Measurements from ENCODE around the gene CRACR2B.

Gene CRACR2B

GRCh38 chr11:811446-812245 is 16.1 kb upstream of the CRACR2B start:
- DNase-seq = no peak

GRCh38 chr11:812390-812789 is 15.3 kb upstream of the CRACR2B start:
- DNase-seq = no peak

DNA sequence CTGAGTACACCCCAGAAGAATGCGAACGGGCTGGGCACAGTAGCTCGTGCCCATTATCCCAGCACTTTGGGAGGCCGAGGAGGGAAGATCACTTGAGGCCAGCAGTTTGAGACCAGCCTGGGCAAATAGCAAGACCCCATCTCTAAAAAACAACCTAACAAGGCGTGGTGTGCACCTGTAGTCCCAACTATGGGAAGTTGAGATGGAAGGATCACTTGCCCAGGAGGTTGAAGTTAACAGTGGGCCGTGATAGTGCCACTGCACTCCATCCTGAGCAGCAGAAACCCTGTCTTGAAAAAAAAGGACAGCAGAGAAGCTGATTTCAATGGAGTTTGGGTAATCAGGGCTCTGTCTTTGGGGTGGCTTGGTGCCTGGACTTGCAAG is 14.7 kb upstream of the CRACR2B start:
- no peak for DNase-seq

- DNase-seq = no peak
Measured at GRCh38 chr11:813456-814096, 14.1 kb upstream of the CRACR2B start.

DNA sequence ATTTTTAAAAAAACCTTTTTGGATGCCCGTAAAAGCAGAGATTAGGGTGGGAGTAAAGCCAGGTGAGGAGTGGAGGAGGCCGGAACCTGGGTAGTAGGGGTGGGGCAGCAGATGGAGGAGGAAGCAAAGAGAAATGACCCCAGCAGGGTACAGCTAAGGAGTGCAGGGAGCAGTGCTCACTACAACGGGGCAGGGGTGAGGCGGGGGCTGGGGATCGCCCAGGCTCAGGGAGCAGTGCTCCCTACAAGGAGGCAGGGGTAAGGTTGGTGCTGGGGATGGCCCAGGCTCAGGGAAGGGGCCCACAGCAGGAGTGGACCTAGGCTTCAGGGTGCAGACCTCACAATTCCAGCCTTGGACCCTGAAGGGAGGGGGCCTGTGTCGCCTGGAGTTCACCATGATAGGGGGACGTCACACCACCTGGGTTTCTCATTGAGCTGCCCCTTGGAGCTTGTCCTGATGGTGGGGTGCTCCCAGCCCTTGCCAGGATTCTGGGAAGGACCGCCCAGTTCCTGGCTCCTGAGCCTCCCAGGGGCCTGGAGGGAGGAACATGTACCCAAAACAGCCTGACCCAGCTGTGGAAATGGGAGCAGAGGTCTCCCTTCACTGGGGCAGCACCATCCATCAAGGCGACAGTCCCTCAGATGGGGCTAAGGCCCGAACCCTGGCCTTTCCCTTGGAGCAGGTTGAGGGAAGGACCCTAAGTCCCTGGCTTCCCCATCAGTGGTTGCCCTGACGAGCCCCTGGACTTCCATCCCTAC is 11.9 kb upstream of the CRACR2B start:
- DNase-seq = no peak

- DNase-seq = no peak
Measured at GRCh38 chr11:816433-816779, 11.3 kb upstream of the CRACR2B start.

DNA sequence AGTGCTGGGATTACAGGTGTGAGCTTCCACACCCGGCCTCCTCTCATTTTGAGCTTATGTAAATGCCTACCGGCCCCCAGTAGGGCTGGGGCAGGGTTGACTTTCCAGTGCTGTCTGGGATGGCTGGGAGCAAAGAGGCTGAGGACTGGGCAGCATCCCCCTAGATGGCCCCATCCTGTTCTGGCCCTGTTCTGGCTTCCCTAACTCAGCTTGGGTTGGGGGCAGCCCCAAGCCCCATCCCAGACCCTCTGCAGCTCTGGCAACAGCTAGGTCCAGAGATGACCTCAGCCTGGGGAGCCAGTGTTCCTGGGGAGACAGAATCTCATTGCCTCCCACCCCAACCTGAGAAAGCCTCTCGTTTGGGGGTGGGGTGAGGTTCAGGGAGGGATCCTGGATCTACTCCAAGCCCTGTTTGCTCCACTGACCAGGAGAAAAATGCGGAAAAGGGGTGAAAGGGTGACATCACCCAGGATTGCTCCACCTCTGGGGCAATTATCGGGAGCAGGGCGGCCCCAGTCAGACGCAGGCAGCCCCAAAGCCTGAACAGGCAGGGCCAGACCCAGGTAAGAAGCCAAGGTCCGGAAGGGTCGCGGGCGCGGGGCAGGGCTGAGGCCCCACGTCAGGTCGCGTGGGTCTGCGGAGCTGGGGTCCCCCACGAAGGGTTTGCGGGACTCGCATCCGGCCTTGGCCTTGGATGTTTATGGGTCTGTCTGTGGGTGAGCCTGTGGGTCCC is 9.2 kb upstream of the CRACR2B start, which contains the start of gene PNPLA2:
Gene PNPLA2, plus strand, starts transcription at position 519 of the 733 bp plus-strand sequence. CDS start 805 bp downstream, outside the sequence.
- no peak for DNase-seq

DNA sequence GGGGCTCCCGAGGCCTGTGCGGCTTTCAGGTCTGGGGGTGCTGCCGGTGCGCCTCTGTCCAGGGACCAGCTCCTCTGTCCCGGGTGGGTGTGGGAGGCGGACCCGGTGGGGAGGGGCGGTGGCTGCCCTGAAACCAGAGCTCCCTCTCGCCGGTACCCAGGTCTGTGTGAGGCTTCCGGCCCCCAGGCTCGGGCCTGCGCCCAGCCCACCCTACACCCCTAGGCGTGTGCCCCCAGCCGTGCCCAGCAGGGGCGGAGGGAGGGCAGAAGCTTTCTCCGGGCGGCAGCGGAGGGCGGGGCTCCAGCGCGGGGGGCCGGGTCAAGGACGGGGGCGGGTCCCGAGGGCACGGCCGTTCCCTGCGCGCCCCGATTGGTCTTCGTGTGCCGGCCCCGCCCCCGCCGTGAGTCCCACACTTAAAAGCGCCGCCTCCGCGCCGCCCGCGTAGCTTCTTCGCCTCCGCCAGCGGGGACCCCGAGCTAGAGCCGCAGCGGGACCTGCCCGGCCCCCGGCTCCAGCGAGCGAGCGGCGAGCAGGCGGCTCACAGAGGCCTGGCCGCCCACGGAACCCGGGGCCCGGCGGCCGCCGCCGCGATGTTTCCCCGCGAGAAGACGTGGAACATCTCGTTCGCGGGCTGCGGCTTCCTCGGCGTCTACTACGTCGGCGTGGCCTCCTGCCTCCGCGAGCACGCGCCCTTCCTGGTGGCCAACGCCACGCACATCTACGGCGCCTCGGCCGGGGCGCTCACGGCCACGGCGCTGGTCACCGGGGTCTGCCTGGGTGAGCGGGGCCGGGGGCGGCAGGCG is 8.4 kb upstream of the CRACR2B start:
- peak; percentile 86 for DNase-seq

GRCh38 chr11:819943-820649 is 7.6 kb upstream of the CRACR2B start:
- DNase-seq = peak; percentile 94

GRCh38 chr11:820655-821511 is 6.8 kb upstream of the CRACR2B start:
- no peak for DNase-seq

DNA sequence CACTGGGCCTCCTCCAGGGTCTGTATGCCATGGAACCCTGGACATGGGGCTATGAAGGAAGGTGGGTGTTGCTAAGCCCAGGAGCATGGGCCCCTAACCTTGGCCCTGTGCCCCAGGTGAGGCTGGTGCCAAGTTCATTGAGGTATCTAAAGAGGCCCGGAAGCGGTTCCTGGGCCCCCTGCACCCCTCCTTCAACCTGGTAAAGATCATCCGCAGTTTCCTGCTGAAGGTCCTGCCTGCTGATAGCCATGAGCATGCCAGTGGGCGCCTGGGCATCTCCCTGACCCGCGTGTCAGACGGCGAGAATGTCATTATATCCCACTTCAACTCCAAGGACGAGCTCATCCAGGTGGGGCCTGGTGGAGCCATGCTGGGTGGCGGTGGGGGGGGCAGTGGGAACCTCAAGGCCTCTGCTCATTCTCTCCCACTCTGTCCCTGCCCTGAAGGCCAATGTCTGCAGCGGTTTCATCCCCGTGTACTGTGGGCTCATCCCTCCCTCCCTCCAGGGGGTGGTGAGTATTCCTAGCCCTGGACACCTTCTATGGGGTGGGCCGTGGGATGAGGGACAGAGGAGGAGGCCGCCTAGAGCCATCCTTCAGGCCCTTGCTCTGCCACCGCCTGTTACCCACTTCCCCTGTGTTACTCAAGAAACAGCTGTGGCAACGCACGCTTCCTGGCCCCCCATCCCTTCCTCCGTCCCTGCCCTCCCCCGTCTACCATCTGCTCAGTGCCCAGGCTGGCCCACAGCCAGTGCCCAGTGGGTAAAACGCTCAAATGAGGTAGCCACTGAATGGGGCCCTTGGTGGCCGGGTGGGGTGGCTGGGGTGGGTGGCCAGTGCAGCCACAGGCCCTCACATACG is 6.0 kb upstream of the CRACR2B start:
- no peak for DNase-seq

GRCh38 chr11:823441-824291 is 4.1 kb upstream of the CRACR2B start:
- DNase-seq = no peak

DNA sequence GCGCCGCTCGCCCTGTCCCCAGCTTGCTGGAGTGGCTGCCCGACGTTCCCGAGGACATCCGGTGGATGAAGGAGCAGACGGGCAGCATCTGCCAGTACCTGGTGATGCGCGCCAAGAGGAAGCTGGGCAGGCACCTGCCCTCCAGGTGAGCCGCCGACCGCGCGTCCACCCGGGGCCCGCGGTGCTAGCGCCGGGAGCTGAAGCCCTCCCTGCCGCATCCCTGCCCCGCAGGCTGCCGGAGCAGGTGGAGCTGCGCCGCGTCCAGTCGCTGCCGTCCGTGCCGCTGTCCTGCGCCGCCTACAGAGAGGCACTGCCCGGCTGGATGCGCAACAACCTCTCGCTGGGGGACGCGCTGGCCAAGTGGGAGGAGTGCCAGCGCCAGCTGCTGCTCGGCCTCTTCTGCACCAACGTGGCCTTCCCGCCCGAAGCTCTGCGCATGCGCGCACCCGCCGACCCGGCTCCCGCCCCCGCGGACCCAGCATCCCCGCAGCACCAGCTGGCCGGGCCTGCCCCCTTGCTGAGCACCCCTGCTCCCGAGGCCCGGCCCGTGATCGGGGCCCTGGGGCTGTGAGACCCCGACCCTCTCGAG is 3.3 kb upstream of the CRACR2B start:
- no peak for DNase-seq

DNA sequence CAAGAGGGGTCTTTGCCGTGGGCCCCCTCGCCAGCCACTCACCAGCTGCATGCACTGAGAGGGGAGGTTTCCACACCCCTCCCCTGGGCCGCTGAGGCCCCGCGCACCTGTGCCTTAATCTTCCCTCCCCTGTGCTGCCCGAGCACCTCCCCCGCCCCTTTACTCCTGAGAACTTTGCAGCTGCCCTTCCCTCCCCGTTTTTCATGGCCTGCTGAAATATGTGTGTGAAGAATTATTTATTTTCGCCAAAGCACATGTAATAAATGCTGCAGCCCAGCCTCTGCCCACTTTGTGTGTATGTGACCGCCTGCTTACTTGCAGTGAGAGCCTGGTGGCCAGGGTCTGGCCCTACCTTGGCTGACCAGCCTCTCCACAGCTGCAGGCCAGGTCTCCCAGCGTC is 2.8 kb upstream of the CRACR2B start:
- no peak for DNase-seq

- DNase-seq = no peak
Measured at GRCh38 chr11:825366-826226, 2.1 kb upstream of the CRACR2B start.

DNA sequence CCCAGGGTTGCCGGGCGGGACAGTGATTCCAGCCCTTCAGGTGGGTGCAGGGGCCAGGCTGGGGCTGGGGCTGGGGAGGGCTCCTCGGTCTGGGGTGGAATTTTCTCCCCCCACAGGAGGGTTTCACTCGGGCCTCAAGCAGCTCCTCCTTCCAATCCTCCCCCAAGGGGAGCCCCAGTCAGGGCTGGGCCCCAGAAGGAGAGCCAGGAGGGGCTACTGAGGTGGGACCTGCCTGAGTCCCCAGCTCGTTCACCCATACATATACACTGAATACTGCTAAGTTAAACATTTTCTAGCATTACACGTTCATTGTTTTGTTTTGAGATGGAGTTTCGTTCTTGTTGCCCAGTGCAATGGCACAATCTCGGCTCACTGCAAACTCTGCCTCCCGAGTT is 1.5 kb upstream of the CRACR2B start:
- no peak for DNase-seq

DNA sequence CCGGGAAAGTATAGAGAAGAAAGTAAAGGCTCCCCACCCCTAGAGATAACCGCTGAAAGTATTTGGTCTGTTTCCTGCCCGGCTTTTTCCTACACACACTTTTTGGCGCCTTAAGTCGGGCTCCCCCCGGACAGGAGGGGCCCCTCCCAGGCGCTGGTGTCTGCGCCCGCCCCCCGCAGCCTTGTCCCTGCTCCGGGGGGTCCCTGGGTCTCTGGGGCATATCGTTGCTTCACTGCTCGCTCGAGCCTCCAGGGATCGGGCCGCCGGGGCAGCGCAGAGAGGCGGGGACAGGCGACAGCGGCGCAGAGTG is 928 bp upstream of the CRACR2B start:
- no peak for DNase-seq

Data from central memory CD4-positive, alpha-beta T cell (primary cell).